ENCODE measurements around the gene LRPAP1. TPM values are rescaled to one million over a fixed set of nuclear protein-coding genes. Genes with fewer than 3 reads are reported as not detected.
"Not testable (repeated sequence)": the region's sequence is repeated elsewhere in the genome, so short reads cannot be mapped to it uniquely, and the experiment has no call there.

The LRPAP1 gene
- total RNA-seq, 1 donor from 2014 or later = 121 TPM

DNA sequence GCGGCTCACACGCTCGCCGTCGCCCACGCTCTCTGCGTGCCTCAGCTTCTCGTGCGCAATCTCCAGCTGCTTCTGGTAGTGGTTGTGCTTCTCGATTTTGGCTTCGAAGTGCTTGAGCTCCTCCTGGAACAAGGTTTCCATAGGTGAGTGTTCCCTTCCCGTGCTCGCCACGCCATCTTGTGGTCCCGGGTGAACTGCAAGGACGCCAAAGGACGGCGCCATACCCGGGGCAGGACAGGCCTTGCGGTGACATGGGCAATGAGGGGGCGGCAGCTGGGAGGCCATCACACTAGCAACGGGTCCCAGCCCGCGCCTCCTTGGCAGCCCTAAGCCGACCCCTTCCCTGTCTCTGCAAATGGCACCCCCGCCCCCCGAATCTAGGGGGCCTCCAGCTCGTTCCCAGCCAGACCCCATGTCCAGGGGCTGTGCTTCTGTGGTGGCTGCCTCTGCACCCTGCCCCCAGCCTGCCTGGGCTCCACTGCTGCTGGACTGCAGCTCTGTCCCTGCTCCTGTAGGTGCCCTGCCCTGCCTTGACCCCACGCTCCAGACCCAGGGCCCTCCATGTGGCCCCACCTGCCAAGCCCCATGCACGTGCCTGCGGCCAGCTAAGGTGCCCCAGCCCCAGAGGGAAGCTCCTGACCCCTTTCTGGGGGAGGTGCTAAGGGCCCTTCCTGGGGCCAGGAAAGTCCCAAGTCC lies 17.3 kb downstream of the LRPAP1 start:
- DNase-seq (ENCODE audit: low spot score in 2 of 2, unreplicated experiment in 2 of 2) = no peak
- TF ChIP-seq, protein P1, sequence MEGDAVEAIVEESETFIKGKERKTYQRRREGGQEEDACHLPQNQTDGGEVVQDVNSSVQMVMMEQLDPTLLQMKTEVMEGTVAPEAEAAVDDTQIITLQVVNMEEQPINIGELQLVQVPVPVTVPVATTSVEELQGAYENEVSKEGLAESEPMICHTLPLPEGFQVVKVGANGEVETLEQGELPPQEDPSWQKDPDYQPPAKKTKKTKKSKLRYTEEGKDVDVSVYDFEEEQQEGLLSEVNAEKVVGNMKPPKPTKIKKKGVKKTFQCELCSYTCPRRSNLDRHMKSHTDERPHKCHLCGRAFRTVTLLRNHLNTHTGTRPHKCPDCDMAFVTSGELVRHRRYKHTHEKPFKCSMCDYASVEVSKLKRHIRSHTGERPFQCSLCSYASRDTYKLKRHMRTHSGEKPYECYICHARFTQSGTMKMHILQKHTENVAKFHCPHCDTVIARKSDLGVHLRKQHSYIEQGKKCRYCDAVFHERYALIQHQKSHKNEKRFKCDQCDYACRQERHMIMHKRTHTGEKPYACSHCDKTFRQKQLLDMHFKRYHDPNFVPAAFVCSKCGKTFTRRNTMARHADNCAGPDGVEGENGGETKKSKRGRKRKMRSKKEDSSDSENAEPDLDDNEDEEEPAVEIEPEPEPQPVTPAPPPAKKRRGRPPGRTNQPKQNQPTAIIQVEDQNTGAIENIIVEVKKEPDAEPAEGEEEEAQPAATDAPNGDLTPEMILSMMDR (IDR thresholded peaks at IDR 0.05; ENCODE audit: unreplicated experiment) = peak; percentile 26
- Mint-ChIP-seq H3K9me3 (no peaks in the 10 kb centered on the region), H3K27me3 (ENCODE audit: low read depth) (no peaks in the 10 kb centered on the region), H3K36me3 (peaks cover 39% of the 10 kb centered on the region), H3K4me1 (no peaks in the 10 kb centered on the region), H3K27ac (no peak overlapping the region), H3K4me3 (no peak overlapping the region)

DNA sequence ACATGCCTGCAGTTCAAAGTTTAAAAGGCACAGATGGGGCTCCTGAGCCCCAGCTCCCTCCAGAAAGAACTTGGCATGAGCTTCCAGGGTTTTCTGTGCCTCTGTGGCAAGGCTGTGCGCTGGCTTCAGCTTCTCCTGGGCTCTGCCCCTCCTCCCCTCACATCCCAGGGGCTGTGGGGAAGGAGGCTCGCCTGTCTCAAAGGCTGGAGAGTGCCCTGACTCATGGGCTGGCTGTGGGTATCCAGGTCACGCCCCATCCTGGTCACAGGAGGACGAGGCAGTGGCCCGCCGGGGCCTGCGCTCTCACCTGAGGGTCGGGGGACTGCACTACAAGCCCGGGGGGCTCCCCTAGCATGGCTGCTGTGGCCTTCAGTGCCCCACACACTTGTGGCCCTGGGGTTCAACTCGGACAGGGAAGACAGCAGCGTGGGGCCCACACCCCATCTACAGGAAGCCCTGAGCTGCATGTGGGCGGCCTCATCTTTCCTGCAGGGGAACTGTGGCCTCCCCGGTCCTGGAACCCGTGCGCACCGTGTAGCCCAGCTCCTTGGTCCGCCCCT lies 17.9 kb downstream of the LRPAP1 start:
- H3K27me3 Mint-ChIP-seq (ENCODE audit: low read depth) = no peaks in the 10 kb centered on the region
- TF ChIP-seq, protein P1 (IDR thresholded peaks at IDR 0.05; ENCODE audit: unreplicated experiment) = no peak
- H3K4me1 Mint-ChIP-seq = no peaks in the 10 kb centered on the region
- no peak overlapping the region for H3K4me3 Mint-ChIP-seq
- H3K9me3 Mint-ChIP-seq = no peaks in the 10 kb centered on the region
- H3K27ac Mint-ChIP-seq = no peak overlapping the region
- DNase-seq (ENCODE audit: low spot score in 2 of 2, unreplicated experiment in 2 of 2) = no peak
- H3K36me3 Mint-ChIP-seq = peaks cover 41% of the 10 kb centered on the region

- Mint-ChIP-seq H3K4me1 (no peaks in the 10 kb centered on the region), H3K27me3 (ENCODE audit: low read depth) (no peaks in the 10 kb centered on the region), H3K9me3 (no peaks in the 10 kb centered on the region), H3K4me3 (no peak overlapping the region), H3K27ac (no peak overlapping the region), H3K36me3 (peaks cover 41% of the 10 kb centered on the region)
- TF ChIP-seq, protein P1 (IDR thresholded peaks at IDR 0.05; ENCODE audit: unreplicated experiment) = no peak
- no peak for DNase-seq (ENCODE audit: low spot score in 2 of 2, unreplicated experiment in 2 of 2)
These were observed 18.4 kb downstream of the LRPAP1 start for GRCh38 chr4:3513807-3514206.

DNA sequence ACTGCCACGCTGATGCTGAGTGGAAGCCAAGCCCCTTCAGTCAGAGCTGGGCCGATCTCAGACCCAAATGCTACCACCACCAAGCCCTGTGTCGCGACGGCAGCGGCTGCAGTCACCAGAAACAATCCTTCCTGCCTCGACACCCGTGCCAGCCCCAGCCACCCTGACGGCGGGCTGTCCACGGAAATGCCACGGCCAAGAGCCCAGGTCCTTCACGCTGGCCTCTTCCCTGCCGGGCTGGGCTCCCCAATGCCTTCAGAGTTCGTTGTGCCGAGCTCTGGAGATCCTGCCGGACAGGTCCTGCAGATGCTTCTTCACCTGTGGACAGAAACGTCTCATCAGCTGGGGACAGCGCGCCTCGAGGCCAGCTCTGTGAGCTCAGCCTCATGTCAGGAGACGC lies 19.5 kb downstream of the LRPAP1 start:
- TF ChIP-seq, protein P1 (IDR thresholded peaks at IDR 0.05; ENCODE audit: unreplicated experiment) = no peak
- Mint-ChIP-seq H3K4me1 (no peaks in the 10 kb centered on the region), H3K36me3 (peaks cover 49% of the 10 kb centered on the region), H3K27ac (no peak overlapping the region), H3K4me3 (no peak overlapping the region), H3K27me3 (ENCODE audit: low read depth) (no peaks in the 10 kb centered on the region), H3K9me3 (no peaks in the 10 kb centered on the region)
- DNase-seq (ENCODE audit: low spot score in 2 of 2, unreplicated experiment in 2 of 2) = no peak

GRCh38 chr4:3512279-3512678 lies 19.9 kb downstream of the LRPAP1 start:
- Mint-ChIP-seq H3K4me1 (no peaks in the 10 kb centered on the region), H3K27ac (no peak overlapping the region), H3K9me3 (no peaks in the 10 kb centered on the region), H3K27me3 (ENCODE audit: low read depth) (no peaks in the 10 kb centered on the region), H3K4me3 (no peak overlapping the region), H3K36me3 (peaks cover 51% of the 10 kb centered on the region)
- TF ChIP-seq, protein P1 (IDR thresholded peaks at IDR 0.05; ENCODE audit: unreplicated experiment) = no peak
- DNase-seq (ENCODE audit: low spot score in 2 of 2, unreplicated experiment in 2 of 2) = no peak

GRCh38 chr4:3511601-3512000 lies 20.6 kb downstream of the LRPAP1 start:
- not testable (repeated sequence) for DNase-seq (ENCODE audit: low spot score in 2 of 2, unreplicated experiment in 2 of 2); H3K4me3 Mint-ChIP-seq; H3K27ac Mint-ChIP-seq; H3K27me3 Mint-ChIP-seq (ENCODE audit: low read depth); H3K4me1 Mint-ChIP-seq; H3K9me3 Mint-ChIP-seq
- H3K36me3 Mint-ChIP-seq = peaks cover 53% of the 10 kb centered on the region

Data from mesothelial cell of epicardium (in vitro differentiated cells).